Mucosa of descending colon (tissue), 3 donors: ENCODE measurements around the gene HPN. TPM values are rescaled to one million over a fixed set of nuclear protein-coding genes. Genes with fewer than 3 reads are reported as not detected.

Experiments used
- ATAC-seq: fragments of 200-7000 bp; cut with Tn5 transposase; one replicate; pipeline ENCODE4 v1.9.1; 2020; ENCODE audit warnings: mild to moderate bottlenecking, moderate library complexity
- DNase-seq, 3 donors: peaks; one replicate each; pipeline ENCODE4 v3.0.0-alpha.2; 2020
- H3K36me3 ChIP-seq: fragments of 200-600 bp; one replicate; pipeline ENCODE4 v1.8.0; 2021; ENCODE audit warnings: low read depth, mild to moderate bottlenecking
- H3K4me1 ChIP-seq: fragments of 200-600 bp; one replicate; pipeline ENCODE4 v1.8.0; 2021; ENCODE audit warnings: low read depth, mild to moderate bottlenecking
- H3K4me3 ChIP-seq: fragments of 200-600 bp; one replicate; pipeline ENCODE4 v1.8.0; 2021; ENCODE audit warnings: mild to moderate bottlenecking
- H3K9me3 ChIP-seq: fragments of 200-600 bp; one replicate; pipeline ENCODE4 v1.8.0; 2021; ENCODE audit warnings: mild to moderate bottlenecking
- CTCF ChIP-seq: fragments of 200-600 bp; IDR thresholded peaks from one replicate; pipeline ENCODE4 v1.8.0; 2022; ENCODE audit warnings: antibody characterized with exemption, mild to moderate bottlenecking
- intact Hi-C, 2 donors: fragments of 100-400 bp; cut with DNase I in 1 of 2; cut with micrococcal nuclease in 1 of 2; formaldehyde crosslinking; loops; one replicate each; pipeline versions ENCODE4 v1.11.0 to v1.11.1; 2022; cut with DNase I, micrococcal nuclease
- total RNA-seq, 3 donors: library from RNA; stranded (reverse); fragmentation: NEBNext Ultra II Directional in 2 of 3; extraction: Animal tissue kit (Norgen Biotek cat#: 25700) in 2 of 3; gene quantifications; one replicate each; pipeline versions ENCODE4 v1.2.1 to v1.2.4, GENCODE V29; 2021 to 2023
- donor health status: DM: no; HTN: no; CAD: no; lungs with moderate emphysema.
- donor health status: DM: no; HTN: no; CAD: no.
- donor health status: DM: no; HTN: yes; CAD: no.

The HPN gene
- total RNA-seq, 3 donors from 2014 or later, result 0.54 to 0.94 TPM; not detected in 1

- no peaks in the 10 kb centered on the region for H3K9me3 ChIP-seq
- H3K36me3 ChIP-seq, result no peaks in the 10 kb centered on the region
- ATAC-seq (no peak), DNase-seq (no peak)
- no peaks in the 10 kb centered on the region for H3K4me1 ChIP-seq
- intact Hi-C loops, result no loop called here
- no peak overlapping the region for H3K4me3 ChIP-seq
- no peak for TF ChIP-seq CTCF
Observed at GRCh38 chr19:35077411-35078223, 36.1 kb downstream of the HPN start.

DNA sequence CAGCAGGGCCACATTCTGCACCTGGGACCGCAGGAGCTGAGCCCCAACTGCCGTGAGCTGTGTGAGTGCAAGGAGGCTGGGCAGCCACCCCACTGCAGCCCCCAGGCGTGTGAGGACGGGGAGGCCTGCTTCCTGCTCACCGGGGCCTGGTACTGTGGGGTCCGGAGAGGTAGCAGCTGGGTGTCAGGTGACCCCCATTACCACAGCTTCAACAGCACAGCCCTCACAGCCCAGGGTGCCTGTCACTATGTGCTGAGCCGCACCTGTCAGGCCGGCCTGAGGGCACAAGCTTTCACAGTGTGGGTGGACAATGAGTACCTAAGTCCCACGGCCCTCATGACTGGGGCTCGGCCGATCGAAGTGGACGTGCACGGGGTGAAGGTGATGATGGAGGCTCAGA lies 38.3 kb downstream of the HPN start:
- no peak for TF ChIP-seq CTCF
- DNase-seq (no peak), ATAC-seq (no peak)
- H3K4me3 ChIP-seq, result no peak overlapping the region
- H3K9me3 ChIP-seq, result no peaks in the 10 kb centered on the region
- no peaks in the 10 kb centered on the region for H3K4me1 ChIP-seq
- intact Hi-C loops, result no loop called here
- no peaks in the 10 kb centered on the region for H3K36me3 ChIP-seq

- DNase-seq (no peak), ATAC-seq (no peak)
- TF ChIP-seq CTCF, result no peak
- intact Hi-C loops, result no loop called here
- Histone ChIP-seq H3K36me3 (no peaks in the 10 kb centered on the region), H3K4me3 (no peak overlapping the region), H3K9me3 (no peaks in the 10 kb centered on the region), H3K4me1 (no peaks in the 10 kb centered on the region)
Observed at GRCh38 chr19:35080613-35081170, 39.2 kb downstream of the HPN start.

DNA sequence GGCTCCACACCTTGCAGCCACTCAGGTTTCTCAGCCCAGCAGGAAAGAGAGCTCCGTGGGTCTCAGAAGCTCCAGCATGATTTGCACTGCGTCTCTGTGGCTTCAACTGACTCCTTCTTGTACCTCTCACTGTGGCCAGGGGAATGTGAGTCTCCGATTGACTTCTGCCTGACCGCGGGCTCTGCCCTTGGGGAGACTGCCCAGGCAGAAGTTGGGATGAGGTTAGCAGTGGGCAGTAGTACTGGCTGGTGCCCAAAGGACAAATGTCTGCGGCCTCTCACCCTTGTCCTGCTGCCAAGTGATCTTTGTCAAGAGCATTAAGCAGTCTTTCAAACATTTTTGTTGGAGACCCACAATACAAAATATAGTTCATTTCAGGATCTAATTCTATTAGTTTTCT lies 39.7 kb downstream of the HPN start:
- ATAC-seq (no peak), DNase-seq (no peak)
- Histone ChIP-seq H3K4me3 (no peak overlapping the region), H3K9me3 (no peaks in the 10 kb centered on the region), H3K4me1 (no peaks in the 10 kb centered on the region), H3K36me3 (no peaks in the 10 kb centered on the region)
- no peak for TF ChIP-seq CTCF
- intact Hi-C loops, result no loop called here

- DNase-seq, result no peak
- Histone ChIP-seq H3K36me3 (no peaks in the 10 kb centered on the region), H3K4me3 (no peak overlapping the region), H3K4me1 (no peaks in the 10 kb centered on the region), H3K9me3 (no peaks in the 10 kb centered on the region)
- ATAC-seq, result no peak
- intact Hi-C loops, result no loop called here
- no peak for TF ChIP-seq CTCF
Observed at GRCh38 chr19:35083691-35084508, 42.4 kb downstream of the HPN start.
